Thoracic aorta (tissue), 2 donors: Measurements from ENCODE around the gene MSRB3. TPM values are rescaled to one million over a fixed set of nuclear protein-coding genes. Genes with fewer than 3 reads are reported as not detected.

Source experiments
- ATAC-seq: fragments of 150-250 bp; one replicate; pipeline ENCODE4 v1.8.0; 2017; ENCODE audit warnings: low read depth; ENCODE audit not compliant: insufficient number of reproducible peaks, low FRiP score
- DNase-seq: peaks from one replicate; pipeline ENCODE4 v3.0.0-alpha.2; 2020; ENCODE audit warnings: low spot score
- H3K27ac ChIP-seq, 2 donors: fragments of 200-600 bp; sonication (generic); 1 replicate in 1 of 2; 2 replicates in 1 of 2; pipeline ENCODE4 v1.5.1; 2016; ENCODE audit warnings: mild to moderate bottlenecking in 2 of 2, moderate library complexity in 2 of 2
- H3K27me3 ChIP-seq: fragments of 200-600 bp; sonication (generic); replicated peaks from 2 replicates; pipeline ENCODE4 v1.6.0; 2016; ENCODE audit warnings: mild to moderate bottlenecking; ENCODE audit not compliant: insufficient read depth
- H3K36me3 ChIP-seq: fragments of 200-600 bp; sonication (generic); one replicate; pipeline ENCODE4 v1.5.1; 2016
- H3K4me1 ChIP-seq, 2 donors: fragments of 200-600 bp; sonication (generic); 1 replicate in 1 of 2; 2 replicates in 1 of 2; pipeline versions ENCODE4 v1.5.1 to v1.6.0; 2016; ENCODE audit warnings: low read depth in 2 of 2, mild to moderate bottlenecking in 1 of 2; ENCODE audit not compliant: control insufficient read depth in 1 of 2
- H3K4me3 ChIP-seq: fragments of 200-600 bp; sonication (generic); 2 replicates; pipeline ENCODE4 v1.5.1; 2016; ENCODE audit warnings: mild to moderate bottlenecking
- H3K9me3 ChIP-seq: fragments of 200-600 bp; sonication (generic); 2 replicates; pipeline ENCODE4 v1.5.1; 2016
- CTCF ChIP-seq: fragments of 200-600 bp; sonication (generic); IDR thresholded peaks from one replicate; pipeline ENCODE4 v1.5.1; 2019; ENCODE audit warnings: antibody characterized with exemption
- total RNA-seq, 2 donors: library from RNA; depleted of rRNA; stranded (reverse); fragments of >200 nt; gene quantifications; one replicate each; pipeline versions ENCODE4 v1.1.0 to v1.2.3, GENCODE V29; 2016

Gene MSRB3
- total RNA-seq, 2 donors from 2014 or later, result 221 to 232 TPM

- H3K4me1 ChIP-seq, result peaks cover 0 to 13% of the 10 kb centered on the region in 2 donors
- H3K36me3 ChIP-seq, result peaks cover 16% of the 10 kb centered on the region
- DNase-seq (no peak), ATAC-seq (no peak)
- no peaks in the 10 kb centered on the region for H3K27me3 ChIP-seq
- no peaks in the 10 kb centered on the region for H3K9me3 ChIP-seq
- H3K27ac ChIP-seq, result no peak overlapping the region
- H3K4me3 ChIP-seq, result no peak overlapping the region
- no peak for TF ChIP-seq CTCF
Observed at GRCh38 chr12:65463082-65463481, 184.6 kb downstream of the MSRB3 start.

- Histone ChIP-seq H3K9me3 (no peaks in the 10 kb centered on the region), H3K27me3 (no peaks in the 10 kb centered on the region), H3K4me3 (no peak overlapping the region), H3K36me3 (peaks cover 13% of the 10 kb centered on the region), H3K4me1 (peaks cover 0 to 13% of the 10 kb centered on the region in 2 donors), H3K27ac (no peak overlapping the region)
- DNase-seq (no peak), ATAC-seq (no peak)
- TF ChIP-seq CTCF, result no peak
Observed at GRCh38 chr12:65463611-65464010, 185.1 kb downstream of the MSRB3 start.

- Histone ChIP-seq H3K36me3 (peaks cover 9% of the 10 kb centered on the region), H3K9me3 (no peaks in the 10 kb centered on the region), H3K27me3 (no peaks in the 10 kb centered on the region), H3K27ac (no peak overlapping the region), H3K4me3 (no peak overlapping the region), H3K4me1 (peaks cover 0 to 13% of the 10 kb centered on the region in 2 donors)
- DNase-seq (peak; percentile 6), ATAC-seq (no peak)
- TF ChIP-seq CTCF, result no peak
Observed at GRCh38 chr12:65464930-65465329, 186.4 kb downstream of the MSRB3 start.

- H3K9me3 ChIP-seq, result no peaks in the 10 kb centered on the region
- no peak overlapping the region for H3K4me3 ChIP-seq
- no peak overlapping the region for H3K27ac ChIP-seq
- TF ChIP-seq CTCF, result no peak
- DNase-seq (no peak), ATAC-seq (no peak)
- peaks cover 0 to 13% of the 10 kb centered on the region in 2 donors for H3K4me1 ChIP-seq
- H3K36me3 ChIP-seq, result peaks cover 6% of the 10 kb centered on the region
- H3K27me3 ChIP-seq, result no peaks in the 10 kb centered on the region
Observed at GRCh38 chr12:65465766-65466547, 187.5 kb downstream of the MSRB3 start.

GRCh38 chr12:65466911-65467310, 188.4 kb downstream of the MSRB3 start:
- H3K9me3 ChIP-seq, result no peaks in the 10 kb centered on the region
- H3K4me3 ChIP-seq, result no peak overlapping the region
- TF ChIP-seq CTCF, result no peak
- DNase-seq, result no peak
- peaks cover 0 to 13% of the 10 kb centered on the region in 2 donors for H3K4me1 ChIP-seq
- H3K36me3 ChIP-seq, result peaks cover 6% of the 10 kb centered on the region
- no peak overlapping the region for H3K27ac ChIP-seq
- no peaks in the 10 kb centered on the region for H3K27me3 ChIP-seq
- no peak for ATAC-seq
